HepG2 (cell line): ENCODE results near the gene SMURF1.

Experiments
- CREM ChIP-seq, 2 experiments: sonication (generic) in 1 of 2; formaldehyde crosslinking in 1 of 2; IDR thresholded peaks; 2 replicates each; pipeline versions ENCODE4 v1.4.0 to v1.6.1; 2016 to 2020; ENCODE audit warnings: antibody characterized with exemption in 1 of 2, mild to moderate bottlenecking in 1 of 2, missing genetic modification reagents in 1 of 2
- MAZ ChIP-seq, 2 experiments: sonication (generic) in 1 of 2; formaldehyde crosslinking in 1 of 2; IDR thresholded peaks; 2 replicates each; pipeline versions ENCODE4 v1.5.0 to v1.6.1; 2012 to 2020; ENCODE audit warnings: low read depth in 2 of 2, mild to moderate bottlenecking in 2 of 2, borderline replicate concordance in 1 of 2, improper control_type of control experiment in 1 of 2, low read length in 1 of 2, missing genetic modification reagents in 1 of 2, moderate library complexity in 1 of 2
- STAT6 ChIP-seq: sonication (generic); formaldehyde crosslinking; IDR thresholded peaks from 2 replicates; pipeline ENCODE4 v1.4.0; 2020; ENCODE audit warnings: missing genetic modification reagents, mild to moderate bottlenecking, borderline replicate concordance
- ZFP91 ChIP-seq: sonication (generic); formaldehyde crosslinking; IDR thresholded peaks from 2 replicates; pipeline ENCODE4 v1.9.0; 2022; ENCODE audit warnings: missing genetic modification reagents, mild to moderate bottlenecking, borderline replicate concordance
- ZNF460 ChIP-seq: sonication (generic); formaldehyde crosslinking; IDR thresholded peaks from 2 replicates; pipeline ENCODE4 v1.5.1; 2020; ENCODE audit warnings: missing genetic modification reagents, mild to moderate bottlenecking, borderline replicate concordance
- ZNF484 ChIP-seq: sonication (generic); formaldehyde crosslinking; IDR thresholded peaks from 2 replicates; pipeline ENCODE4 v1.5.1; 2020; ENCODE audit warnings: mild to moderate bottlenecking, low read depth, missing genetic modification reagents, borderline replicate concordance
- TF ChIP-seq, protein P1 (sequence below): sonication (generic); formaldehyde crosslinking; IDR thresholded peaks from 2 replicates; pipeline ENCODE4 v1.8.1; 2022; ENCODE audit warnings: low read depth, mild to moderate bottlenecking, missing genetic modification reagents
- TF ChIP-seq, protein P2 (sequence below): sonication (generic); formaldehyde crosslinking; IDR thresholded peaks from 2 replicates; pipeline ENCODE4 v1.9.0; 2021; ENCODE audit warnings: missing genetic modification reagents, borderline replicate concordance

GRCh38 chr7:99112097-99112496 lies 31.8 kb downstream of the SMURF1 start:
- no peak for TF ChIP-seq ZNF460
- TF ChIP-seq, protein P1, sequence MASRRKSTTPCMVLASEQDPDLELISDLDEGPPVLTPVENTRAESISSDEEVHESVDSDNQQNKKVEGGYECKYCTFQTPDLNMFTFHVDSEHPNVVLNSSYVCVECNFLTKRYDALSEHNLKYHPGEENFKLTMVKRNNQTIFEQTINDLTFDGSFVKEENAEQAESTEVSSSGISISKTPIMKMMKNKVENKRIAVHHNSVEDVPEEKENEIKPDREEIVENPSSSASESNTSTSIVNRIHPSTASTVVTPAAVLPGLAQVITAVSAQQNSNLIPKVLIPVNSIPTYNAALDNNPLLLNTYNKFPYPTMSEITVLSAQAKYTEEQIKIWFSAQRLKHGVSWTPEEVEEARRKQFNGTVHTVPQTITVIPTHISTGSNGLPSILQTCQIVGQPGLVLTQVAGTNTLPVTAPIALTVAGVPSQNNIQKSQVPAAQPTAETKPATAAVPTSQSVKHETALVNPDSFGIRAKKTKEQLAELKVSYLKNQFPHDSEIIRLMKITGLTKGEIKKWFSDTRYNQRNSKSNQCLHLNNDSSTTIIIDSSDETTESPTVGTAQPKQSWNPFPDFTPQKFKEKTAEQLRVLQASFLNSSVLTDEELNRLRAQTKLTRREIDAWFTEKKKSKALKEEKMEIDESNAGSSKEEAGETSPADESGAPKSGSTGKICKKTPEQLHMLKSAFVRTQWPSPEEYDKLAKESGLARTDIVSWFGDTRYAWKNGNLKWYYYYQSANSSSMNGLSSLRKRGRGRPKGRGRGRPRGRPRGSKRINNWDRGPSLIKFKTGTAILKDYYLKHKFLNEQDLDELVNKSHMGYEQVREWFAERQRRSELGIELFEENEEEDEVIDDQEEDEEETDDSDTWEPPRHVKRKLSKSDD: no peak
- no peak for TF ChIP-seq CREM (IDR thresholded peaks at IDR 0.05)
- no peak for TF ChIP-seq CREM (CRISPR knock-in tag; IDR thresholded peaks at IDR 0.05)
- TF ChIP-seq STAT6: no peak
- TF ChIP-seq MAZ (IDR thresholded peaks at IDR 0.05; ENCODE audit: borderline replicate concordance, low read depth, low read length): no peak
- no peak for TF ChIP-seq MAZ (CRISPR knock-in tag; IDR thresholded peaks at IDR 0.05; ENCODE audit: low read depth)
- no peak for TF ChIP-seq ZNF484
- TF ChIP-seq, protein P2, sequence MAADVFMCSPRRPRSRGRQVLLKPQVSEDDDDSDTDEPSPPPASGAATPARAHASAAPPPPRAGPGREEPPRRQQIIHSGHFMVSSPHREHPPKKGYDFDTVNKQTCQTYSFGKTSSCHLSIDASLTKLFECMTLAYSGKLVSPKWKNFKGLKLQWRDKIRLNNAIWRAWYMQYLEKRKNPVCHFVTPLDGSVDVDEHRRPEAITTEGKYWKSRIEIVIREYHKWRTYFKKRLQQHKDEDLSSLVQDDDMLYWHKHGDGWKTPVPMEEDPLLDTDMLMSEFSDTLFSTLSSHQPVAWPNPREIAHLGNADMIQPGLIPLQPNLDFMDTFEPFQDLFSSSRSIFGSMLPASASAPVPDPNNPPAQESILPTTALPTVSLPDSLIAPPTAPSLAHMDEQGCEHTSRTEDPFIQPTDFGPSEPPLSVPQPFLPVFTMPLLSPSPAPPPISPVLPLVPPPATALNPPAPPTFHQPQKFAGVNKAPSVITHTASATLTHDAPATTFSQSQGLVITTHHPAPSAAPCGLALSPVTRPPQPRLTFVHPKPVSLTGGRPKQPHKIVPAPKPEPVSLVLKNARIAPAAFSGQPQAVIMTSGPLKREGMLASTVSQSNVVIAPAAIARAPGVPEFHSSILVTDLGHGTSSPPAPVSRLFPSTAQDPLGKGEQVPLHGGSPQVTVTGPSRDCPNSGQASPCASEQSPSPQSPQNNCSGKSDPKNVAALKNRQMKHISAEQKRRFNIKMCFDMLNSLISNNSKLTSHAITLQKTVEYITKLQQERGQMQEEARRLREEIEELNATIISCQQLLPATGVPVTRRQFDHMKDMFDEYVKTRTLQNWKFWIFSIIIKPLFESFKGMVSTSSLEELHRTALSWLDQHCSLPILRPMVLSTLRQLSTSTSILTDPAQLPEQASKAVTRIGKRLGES (CRISPR knock-in tag): no peak
- no peak for TF ChIP-seq ZFP91 (CRISPR knock-in tag)
